GM20000 (cell line): ENCODE measurements around the gene UMPS.

Experiments used
- DNase-seq: peaks from one replicate; pipeline ENCODE4 v3.0.0; 2012; ENCODE audit warnings: low spot score
- CTCF ChIP-seq: IDR thresholded peaks from 2 replicates; pipeline ENCODE4 v1.5.1; 2012; ENCODE audit warnings: mild to moderate bottlenecking, control low read depth; ENCODE audit errors: extremely low read depth, missing control alignments

UMPS gene

GRCh38 chr3:124707656-124708062, 22.6 kb upstream of the UMPS start:
- no peak for TF ChIP-seq CTCF
- no peak for DNase-seq

- no peak for DNase-seq
Observed at GRCh38 chr3:124714223-124714853, 15.9 kb upstream of the UMPS start.

GRCh38 chr3:124722589-124722988, 7.7 kb upstream of the UMPS start:
- TF ChIP-seq CTCF = no peak
- no peak for DNase-seq

More at GRCh38 chr3:124714223-124714853, 15.9 kb upstream of the UMPS start:
- no peak for TF ChIP-seq CTCF

GRCh38 chr3:124730941-124731297, 667 bp downstream of the UMPS start:
- TF ChIP-seq CTCF = no peak
- DNase-seq = no peak

GRCh38 chr3:124731760-124732159, 1.5 kb downstream of the UMPS start:
- DNase-seq = no peak
- TF ChIP-seq CTCF = no peak

GRCh38 chr3:124741027-124741426, 10.8 kb downstream of the UMPS start:
- no peak for TF ChIP-seq CTCF
- no peak for DNase-seq

- no peak for TF ChIP-seq CTCF
Observed at GRCh38 chr3:124745756-124746155, 15.5 kb downstream of the UMPS start.

More at GRCh38 chr3:124745756-124746155, 15.5 kb downstream of the UMPS start:
- DNase-seq = no peak
